Measurements from ENCODE around the gene DYRK1A.

Gene DYRK1A

GRCh38 chr21:37550618-37551330 lies 184.2 kb downstream of the DYRK1A start:
- DNase-seq (ENCODE audit: low read depth in 2 of 2) = no peak

- no peak for DNase-seq (ENCODE audit: low read depth in 2 of 2)
Measured at GRCh38 chr21:37551331-37551992, 184.9 kb downstream of the DYRK1A start.

GRCh38 chr21:37551993-37552355 lies 185.4 kb downstream of the DYRK1A start:
- no peak for DNase-seq (ENCODE audit: low read depth in 2 of 2)

- DNase-seq (ENCODE audit: low read depth in 2 of 2) = no peak
Measured at GRCh38 chr21:37552496-37553029, 186.0 kb downstream of the DYRK1A start.

GRCh38 chr21:37553078-37553481 lies 186.5 kb downstream of the DYRK1A start:
- DNase-seq (ENCODE audit: low read depth in 2 of 2) = no peak

- no peak for DNase-seq (ENCODE audit: low read depth in 2 of 2)
Measured at GRCh38 chr21:37554661-37555379, 188.2 kb downstream of the DYRK1A start.

- DNase-seq (ENCODE audit: low read depth in 2 of 2) = no peak
Measured at GRCh38 chr21:37555672-37556261, 189.2 kb downstream of the DYRK1A start.

GRCh38 chr21:37557261-37557950 lies 190.8 kb downstream of the DYRK1A start:
- no peak for DNase-seq (ENCODE audit: low read depth in 2 of 2)

GRCh38 chr21:37558676-37559211 lies 192.2 kb downstream of the DYRK1A start:
- no peak for DNase-seq (ENCODE audit: low read depth in 2 of 2)

GRCh38 chr21:37560385-37560784 lies 193.8 kb downstream of the DYRK1A start:
- DNase-seq (ENCODE audit: low read depth in 2 of 2) = no peak

GRCh38 chr21:37561506-37561905 lies 194.9 kb downstream of the DYRK1A start:
- DNase-seq (ENCODE audit: low read depth in 2 of 2) = no peak

- no peak for DNase-seq (ENCODE audit: low read depth in 2 of 2)
Measured at GRCh38 chr21:37561941-37562919, 195.7 kb downstream of the DYRK1A start.

GRCh38 chr21:37562920-37563640 lies 196.5 kb downstream of the DYRK1A start:
- no peak for DNase-seq (ENCODE audit: low read depth in 2 of 2)

- peak; percentile 78 to 79 for DNase-seq (ENCODE audit: low read depth in 2 of 2)
Measured at GRCh38 chr21:37563641-37564340, 197.2 kb downstream of the DYRK1A start.

- peak; percentile 69 to 76 for DNase-seq (ENCODE audit: low read depth in 2 of 2)
Measured at GRCh38 chr21:37564341-37564923, 197.9 kb downstream of the DYRK1A start.

GRCh38 chr21:37564924-37565529 lies 198.5 kb downstream of the DYRK1A start:
- no peak for DNase-seq (ENCODE audit: low read depth in 2 of 2)

- DNase-seq (ENCODE audit: low read depth in 2 of 2) = no peak
Measured at GRCh38 chr21:37565530-37566223, 199.1 kb downstream of the DYRK1A start.
